GM18519 (cell line): ENCODE results near the gene EGFR.

ENCODE experiments used
- ATAC-seq: cut with Tn5 transposase; IDR thresholded peaks from one replicate; pipeline ENCODE4 v1.9.1; 2021; ENCODE audit warnings: mild to moderate bottlenecking, moderate library complexity; ENCODE audit not compliant: unreplicated experiment, low FRiP score

Gene EGFR

DNA sequence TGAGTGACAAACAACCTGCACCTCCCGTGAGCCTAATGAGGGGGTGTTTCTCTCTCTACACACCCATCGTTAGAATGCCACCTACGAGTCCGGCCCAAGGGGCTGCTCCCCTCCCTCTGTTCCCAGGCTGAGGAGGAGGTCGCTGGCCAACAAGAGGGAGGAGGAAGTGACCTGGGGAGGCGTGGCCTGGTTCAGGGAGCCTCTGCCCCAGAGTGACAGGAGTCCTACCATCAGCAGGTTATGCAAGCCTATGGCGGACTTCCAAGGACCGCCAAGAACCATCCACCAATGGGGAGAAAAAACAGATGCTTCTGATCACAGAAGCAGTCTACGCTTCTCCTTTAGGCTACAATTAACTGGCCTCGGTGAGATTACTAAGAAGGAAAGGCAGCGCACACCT, 12.3 kb upstream of the EGFR start:
- ATAC-seq, result no peak

DNA sequence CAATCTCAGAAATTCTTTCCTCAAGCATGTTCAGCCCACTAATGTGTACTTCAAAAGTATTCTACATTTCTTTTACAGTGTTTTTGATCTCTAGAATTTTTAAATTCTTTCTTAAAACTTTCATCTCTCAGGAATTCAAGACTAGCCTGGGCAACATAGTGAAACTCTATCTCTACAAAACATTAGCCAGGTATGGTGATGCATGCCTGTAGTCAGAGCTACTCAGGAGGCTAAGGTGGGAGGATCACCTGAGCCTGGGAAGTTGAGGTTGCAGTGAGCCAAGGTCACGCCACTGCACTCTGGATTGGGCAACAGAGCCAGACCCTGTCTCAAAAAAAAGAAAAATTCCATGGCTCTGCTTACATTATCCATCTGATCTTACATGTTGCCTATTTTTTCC, 5.0 kb upstream of the EGFR start:
- no peak for ATAC-seq

DNA sequence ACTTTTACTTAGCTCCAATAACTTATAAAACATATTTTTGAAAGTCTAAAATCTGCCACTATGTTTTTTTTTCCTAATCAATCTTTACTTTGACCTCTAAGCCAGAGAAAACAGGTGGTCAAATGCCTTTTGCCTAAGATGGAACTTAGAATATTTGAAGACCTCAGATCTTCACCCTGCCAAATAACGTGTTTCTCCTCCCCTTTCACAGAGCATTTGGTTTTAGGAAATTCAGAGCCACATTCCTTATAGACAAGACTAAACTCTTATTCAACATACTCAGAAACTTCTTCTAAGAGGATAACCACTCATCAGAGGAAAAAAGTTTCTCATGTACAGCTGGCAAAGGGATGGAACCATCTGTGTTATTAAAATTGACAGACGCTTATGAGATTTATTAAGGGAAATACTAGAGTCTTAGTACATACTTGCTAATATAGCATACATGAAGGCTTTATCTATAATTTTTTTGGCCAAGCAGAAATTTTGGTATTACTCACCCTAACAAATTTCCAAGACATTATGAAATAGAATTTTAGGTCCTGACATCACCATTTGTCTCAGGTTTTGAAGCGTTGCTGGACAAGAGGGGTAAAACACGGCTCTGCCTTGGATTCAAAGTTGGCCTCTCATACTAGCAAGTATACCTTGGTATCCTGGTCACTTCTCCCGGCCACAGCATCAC, 2.6 kb upstream of the EGFR start:
- ATAC-seq, result no peak

DNA sequence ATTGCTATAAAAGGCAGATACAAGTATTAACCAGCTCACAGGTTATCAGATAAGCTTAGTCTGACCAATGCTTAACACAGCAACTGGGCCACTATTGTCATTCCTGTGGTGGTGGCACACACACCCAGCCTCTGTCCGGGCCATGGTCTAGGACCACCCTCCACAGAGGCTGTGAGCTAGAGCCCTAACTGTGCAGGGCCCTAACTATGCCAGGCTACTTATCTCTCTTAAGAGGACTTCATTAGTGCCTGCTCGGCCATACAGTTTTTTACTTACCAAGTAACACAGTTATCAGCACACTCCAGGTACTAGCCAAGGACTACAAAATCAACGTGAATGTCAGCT, 2.1 kb upstream of the EGFR start:
- ATAC-seq, result no peak

DNA sequence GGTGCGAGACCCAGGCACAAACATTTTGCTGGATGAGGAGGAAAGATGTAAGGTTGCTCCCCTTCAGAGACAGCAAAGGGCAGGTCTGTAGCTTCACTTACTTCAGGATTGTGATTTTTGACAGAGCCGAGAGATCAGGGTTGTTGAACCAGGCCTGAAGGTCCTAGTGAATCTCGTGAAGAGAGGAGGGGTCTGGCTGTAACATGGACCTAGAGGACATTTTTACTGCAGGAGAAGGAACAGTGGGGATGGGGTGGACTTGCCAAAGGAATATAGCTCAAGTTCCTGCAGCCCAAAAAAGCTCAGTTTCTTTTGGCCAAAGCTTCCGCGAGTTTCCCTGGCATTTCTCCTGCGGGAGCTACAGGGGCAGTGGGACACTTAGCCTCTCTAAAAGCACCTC, 976 bp upstream of the EGFR start:
- no peak for ATAC-seq

DNA sequence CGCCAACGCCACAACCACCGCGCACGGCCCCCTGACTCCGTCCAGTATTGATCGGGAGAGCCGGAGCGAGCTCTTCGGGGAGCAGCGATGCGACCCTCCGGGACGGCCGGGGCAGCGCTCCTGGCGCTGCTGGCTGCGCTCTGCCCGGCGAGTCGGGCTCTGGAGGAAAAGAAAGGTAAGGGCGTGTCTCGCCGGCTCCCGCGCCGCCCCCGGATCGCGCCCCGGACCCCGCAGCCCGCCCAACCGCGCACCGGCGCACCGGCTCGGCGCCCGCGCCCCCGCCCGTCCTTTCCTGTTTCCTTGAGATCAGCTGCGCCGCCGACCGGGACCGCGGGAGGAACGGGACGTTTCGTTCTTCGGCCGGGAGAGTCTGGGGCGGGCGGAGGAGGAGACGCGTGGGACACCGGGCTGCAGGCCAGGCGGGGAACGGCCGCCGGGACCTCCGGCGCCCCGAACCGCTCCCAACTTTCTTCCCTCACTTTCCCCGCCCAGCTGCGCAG, 424 bp downstream of the EGFR start:
- ATAC-seq, result no peak

DNA sequence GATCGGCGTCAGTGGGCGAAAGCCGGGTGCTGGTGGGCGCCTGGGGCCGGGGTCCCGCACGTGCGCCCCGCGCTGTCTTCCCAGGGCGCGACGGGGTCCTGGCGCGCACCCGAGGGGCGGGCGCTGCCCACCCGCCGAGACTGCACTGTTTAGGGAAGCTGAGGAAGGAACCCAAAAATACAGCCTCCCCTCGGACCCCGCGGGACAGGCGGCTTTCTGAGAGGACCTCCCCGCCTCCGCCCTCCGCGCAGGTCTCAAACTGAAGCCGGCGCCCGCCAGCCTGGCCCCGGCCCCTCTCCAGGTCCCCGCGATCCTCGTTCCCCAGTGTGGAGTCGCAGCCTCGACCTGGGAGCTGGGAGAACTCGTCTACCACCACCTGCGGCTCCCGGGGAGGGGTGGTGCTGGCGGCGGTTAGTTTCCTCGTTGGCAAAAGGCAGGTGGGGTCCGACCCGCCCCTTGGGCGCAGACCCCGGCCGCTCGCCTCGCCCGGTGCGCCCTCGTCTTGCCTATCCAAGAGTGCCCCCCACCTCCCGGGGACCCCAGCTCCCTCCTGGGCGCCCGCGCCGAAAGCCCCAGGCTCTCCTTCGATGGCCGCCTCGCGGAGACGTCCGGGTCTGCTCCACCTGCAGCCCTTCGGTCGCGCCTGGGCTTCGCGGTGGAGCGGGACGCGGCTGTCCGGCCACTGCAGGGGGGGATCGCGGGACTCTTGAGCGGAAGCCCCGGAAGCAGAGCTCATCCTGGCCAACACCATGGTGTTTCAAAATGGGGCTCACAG, 1.1 kb downstream of the EGFR start:
- no peak for ATAC-seq

DNA sequence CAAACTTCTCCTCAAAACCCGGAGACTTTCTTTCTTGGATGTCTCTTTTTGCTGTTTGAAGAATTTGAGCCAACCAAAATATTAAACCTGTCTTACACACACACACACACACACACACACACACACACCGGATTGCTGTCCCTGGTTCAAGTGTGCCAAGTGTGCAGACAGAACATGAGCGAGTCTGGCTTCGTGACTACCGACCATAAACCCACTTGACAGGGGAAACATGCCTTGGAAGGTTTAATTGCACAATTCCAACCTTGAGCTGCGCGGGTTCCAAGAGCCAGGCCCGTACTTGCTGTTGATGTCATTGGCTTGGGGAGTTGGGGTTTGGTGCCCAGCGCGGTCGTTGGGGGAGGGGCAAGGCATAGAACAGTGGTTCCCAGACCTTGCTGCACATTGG, 1.7 kb downstream of the EGFR start:
- ATAC-seq, result no peak

DNA sequence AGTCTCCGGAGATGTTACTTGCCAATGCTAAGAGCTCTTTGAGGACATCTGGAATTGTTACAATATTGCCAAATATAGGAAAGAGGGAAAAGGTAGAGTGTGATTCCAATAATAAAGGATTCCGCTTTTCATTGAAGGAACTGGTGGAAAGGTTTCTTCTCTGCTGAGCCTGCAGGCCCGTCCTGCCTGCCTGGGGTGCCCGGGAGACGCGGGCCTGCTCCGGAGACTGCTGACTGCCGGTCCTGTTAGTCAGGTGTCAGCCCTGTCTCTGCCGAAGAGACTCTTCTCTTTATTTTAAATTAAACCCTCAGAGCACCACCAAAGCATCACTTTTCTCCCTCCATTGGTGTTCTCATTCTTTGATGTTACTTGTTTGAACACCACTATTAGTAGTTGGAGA, 2.2 kb downstream of the EGFR start:
- no peak for ATAC-seq

DNA sequence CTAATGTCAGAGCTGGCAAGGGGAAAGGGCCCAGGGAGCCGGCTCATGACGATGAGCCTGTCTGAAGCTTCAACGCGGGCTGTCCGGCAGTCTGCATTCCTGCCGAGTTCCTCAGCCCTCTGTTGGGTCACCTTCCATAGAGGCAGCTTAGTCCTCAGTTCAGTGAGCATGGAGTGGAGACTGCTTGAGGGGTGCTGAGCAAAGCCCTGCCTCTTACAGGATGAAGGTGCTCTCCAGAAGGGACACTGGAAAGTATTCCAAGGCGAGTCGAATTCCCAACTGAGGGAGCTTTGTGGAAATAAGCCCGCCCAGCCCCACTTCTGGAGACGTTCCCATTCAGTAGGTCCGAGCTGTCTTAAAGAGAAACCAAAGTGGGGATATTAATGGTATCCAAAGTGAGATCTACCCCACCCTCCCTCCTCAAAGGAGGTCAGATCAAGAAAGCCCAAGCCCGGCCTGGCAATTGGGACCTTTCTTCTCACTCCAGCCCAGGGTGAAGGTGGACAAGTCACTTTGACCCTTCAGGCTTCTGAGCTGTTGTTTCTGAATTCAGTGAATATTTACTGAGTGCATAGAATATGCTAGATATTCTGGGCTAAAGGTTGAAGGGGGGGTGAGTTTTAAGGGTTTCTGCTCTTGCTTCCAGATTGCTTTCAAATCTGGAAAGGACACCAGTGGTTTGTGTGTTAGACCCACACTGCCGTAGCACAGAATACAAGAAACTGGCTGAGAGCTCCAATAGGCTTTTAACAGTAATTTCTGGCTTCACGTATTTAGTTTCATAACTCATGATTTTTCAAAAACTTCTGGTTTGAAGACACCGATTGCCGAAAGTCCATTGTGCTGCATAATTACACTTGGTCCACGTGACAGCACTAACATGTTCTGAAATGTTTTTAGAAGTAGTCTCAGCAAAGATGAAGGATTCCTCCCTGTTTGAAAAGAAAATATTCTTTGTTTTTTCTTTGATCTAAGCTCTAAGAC, 3.5 kb downstream of the EGFR start:
- ATAC-seq, result no peak

DNA sequence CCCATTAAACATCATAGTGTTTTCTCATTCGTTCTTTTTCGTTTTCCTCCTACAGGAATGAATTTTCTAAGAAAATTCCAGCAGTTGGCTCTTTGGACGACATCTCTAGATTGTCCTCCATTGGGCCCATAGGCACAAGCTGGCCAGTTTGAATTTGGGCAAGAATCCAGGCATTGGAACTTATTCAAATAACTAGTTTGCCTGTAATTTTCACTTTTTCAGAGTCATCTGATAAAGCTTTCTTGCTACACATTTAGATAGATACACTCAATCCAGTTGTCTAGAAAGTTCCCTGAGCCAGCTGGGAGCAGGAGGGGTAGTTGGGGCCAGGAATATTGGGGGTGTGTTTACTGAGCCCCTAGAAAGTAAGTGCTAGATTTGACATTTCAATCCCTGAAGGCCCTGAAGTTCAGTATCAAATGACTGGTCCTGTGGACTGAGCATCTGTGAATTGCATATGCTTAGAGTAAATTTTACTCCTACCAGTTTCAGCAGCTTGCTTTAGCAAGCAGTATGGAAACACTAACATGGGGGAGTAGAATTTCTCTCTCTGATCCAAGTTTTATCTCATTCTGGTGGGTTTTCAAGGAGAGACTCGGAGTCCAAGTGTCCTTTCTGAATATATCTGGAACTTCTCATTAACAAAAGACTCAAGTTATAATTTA, 5.2 kb downstream of the EGFR start:
- ATAC-seq, result no peak

DNA sequence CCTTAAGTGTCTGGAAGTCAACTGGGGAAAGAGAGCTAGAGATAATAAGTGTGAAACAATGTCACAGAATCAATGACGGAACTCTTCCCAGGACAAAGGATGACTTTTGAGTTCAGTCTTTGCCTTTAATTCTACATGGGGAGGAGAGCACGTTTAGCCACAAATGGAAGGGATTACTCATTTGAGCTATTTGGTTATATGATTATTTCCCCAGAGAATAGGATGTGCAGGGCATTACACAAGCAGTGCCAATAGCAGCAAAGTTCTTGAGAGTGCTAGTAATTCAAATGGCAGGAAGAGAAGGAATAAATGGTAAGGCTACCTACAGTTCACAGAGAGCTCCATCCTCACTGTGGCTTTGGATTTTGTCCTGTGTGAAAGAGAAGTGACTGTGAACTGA, 6.0 kb downstream of the EGFR start:
- ATAC-seq, result no peak

DNA sequence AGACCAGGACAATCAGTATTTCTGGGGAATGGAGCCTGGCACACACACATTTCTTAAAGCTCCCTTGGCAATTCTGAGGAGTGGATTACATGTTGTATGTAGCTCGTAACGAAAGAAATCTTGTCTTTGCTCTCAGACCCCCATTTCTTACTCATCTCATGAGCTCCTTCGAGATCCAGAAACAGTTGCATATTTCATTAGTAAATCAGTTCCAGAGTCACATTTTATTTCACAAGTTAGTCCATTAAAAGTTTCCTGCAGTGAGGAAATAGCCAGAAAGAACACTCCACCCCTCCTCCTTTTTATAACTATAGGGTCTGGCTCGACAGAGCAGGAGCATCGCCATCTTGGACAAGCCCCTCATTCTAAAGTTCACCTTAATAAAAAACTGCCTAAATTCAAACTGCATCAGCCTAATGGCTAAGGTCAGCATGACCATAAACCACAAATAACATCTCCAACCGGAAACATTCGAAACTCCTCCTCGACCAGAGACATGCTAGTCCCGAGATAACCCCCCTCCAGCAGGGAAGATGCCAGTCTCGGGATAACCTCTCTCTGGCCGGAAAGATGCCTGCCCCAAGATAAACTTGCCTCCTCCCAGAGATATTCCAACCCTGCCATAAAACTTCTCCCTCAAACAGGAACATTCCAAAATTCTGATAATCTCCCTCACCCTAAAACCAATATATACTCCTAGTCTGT, 7.4 kb downstream of the EGFR start:
- ATAC-seq, result no peak

DNA sequence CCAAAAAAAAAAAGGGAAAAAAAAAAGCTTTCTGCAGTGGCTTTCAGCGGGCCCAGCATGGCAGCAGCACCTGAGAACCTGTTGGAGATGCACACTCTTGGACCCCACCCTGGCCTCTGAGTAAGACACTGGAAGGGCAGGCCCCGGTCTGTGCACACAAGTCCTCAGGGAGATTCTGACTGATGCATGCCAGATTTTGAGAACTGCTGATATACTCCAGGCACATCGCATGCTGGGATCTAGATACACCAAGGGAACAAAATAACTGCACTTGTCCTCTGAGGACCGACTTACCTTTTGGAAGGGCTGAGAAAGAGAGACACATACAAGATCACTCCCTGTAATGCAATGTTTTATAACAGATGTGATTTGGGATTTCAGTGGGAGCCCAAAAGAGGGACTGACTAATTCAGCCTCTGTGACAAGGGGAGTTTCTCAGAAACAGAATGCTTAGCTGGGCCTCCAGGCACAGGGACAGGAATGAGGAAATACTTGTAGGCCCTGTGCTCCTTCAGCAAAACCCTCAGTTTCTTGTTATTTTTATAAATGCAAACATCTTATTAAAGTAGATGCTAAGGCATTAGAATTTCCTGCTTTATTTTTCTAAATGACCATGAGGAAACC, 8.2 kb downstream of the EGFR start:
- ATAC-seq, result no peak

DNA sequence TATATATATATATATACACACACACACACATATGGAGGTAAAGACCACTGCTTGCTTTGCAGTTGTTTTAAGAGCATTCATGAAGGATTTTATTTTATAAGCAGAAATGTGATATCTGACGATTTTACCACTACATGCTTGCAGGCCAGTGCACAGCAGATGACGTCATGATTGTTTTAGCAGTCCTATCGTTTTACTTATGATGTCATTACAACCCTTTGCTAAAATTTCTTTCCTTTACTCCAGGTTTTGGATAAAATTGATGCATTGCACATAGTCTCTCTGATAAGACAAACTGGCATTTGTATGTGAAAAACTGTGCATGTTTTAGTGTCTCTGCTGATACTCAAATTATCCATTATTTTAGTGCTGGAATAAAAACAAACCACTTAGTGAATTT, 9.2 kb downstream of the EGFR start:
- no peak for ATAC-seq

DNA sequence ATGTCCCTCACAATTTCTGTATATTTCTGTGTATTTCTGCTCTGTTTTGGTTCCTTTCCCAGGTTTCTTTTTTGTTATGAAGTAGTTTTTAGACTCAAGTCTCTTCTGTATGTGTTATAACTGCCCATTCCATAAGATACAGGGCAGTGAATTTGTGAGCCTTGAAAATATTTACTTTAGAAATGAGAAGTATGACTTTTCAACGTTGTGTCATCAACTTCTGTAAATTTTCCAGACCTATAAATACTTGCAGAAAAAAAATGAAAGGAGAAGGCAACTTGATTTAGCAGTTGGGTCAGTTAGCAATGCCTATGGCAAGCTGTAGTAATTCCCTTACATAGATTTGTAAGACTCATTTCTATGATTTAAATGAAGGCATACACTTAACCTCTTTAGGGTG, 11.5 kb downstream of the EGFR start:
- no peak for ATAC-seq

DNA sequence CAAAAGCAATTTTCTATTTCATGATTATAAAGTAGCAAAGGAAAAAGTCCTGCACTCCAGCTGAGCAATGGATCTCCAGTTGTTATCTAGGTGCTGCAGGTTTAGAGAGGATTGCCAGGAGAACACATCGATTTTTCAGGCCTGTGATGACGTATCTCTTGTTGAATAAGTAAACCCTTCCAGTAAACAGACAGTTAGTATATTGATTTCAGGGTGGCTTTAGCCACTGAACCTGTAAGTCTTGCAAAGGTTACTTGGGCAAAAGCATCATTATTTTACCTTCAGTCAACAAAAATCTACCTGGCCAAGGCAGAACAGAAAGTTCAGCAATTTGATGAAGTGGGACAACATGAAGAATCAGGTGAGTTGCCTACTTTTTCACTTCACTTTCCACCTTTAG, 12.3 kb downstream of the EGFR start:
- ATAC-seq, result no peak

DNA sequence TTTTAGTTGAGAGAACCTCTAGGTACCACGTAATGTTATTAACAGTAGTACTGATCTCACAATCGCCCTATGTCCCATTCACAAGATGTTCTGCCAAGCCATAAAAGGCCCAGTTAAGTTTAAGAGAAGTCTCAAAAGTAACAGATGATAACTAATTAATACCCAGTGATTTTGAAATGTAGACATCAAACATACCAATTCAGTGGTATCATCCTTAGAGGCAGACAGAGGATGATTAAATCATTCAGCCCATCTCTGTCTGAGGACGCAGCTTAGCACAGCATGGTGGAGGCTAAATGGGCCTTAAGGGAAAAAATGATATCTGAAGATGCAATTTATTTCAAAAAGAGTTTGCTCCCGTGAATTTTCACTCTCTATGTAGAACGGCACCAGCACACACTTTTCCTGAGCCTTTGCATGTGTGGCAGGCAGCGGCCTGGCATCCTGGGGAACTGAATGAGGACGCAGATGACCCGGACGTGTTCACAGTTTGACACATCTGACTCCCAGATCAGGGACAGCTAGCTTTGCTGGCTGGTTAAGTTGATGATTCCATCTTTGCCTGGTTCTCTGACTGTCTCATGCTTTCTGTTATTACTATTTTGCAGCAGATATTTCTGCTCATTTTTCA, 13.4 kb downstream of the EGFR start:
- ATAC-seq, result no peak

DNA sequence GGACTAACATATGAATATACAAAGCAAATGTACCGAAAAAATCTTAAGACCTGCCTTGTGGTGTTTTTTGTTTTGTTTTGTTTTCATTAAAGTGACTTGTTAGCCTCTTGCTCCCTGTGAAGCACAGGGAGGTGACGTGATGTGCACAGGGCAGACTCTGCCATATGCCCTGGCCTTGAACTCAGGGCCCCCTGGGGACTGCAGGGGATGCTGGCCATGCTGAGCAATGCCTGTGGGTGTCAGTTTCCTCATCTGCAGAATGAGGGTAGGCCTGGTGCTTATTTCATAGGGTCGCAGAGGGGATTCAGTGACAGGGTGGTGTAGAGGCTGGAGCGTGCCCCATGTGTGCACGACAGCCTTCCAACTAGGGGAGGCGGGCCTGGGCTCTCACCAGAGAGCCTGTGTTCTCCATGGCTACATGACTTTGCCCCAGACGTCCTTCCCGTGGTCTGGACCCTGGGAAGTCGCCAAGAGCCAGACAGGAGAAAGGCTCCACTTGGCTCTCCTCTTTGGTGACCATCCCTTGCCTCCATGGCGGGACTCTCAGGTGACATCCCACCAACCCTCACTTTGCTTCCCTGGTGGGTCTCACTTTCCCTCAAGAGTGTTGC, 14.5 kb downstream of the EGFR start:
- no peak for ATAC-seq
